Activated CD4-positive, alpha-beta T cell treated with anti-CD3 and anti-CD28 coated beads, Interleukin-2, amount 50 U/mL, for 1 hour (primary cell): ENCODE measurements around the gene CCND2.
A peak's percentile ranks its signal among the peaks of the same experiment; 100 is the strongest.

ENCODE experiments used
- DNase-seq: peaks from one replicate; pipeline ENCODE4 v3.0.0-alpha.2; 2020

Gene CCND2

DNA sequence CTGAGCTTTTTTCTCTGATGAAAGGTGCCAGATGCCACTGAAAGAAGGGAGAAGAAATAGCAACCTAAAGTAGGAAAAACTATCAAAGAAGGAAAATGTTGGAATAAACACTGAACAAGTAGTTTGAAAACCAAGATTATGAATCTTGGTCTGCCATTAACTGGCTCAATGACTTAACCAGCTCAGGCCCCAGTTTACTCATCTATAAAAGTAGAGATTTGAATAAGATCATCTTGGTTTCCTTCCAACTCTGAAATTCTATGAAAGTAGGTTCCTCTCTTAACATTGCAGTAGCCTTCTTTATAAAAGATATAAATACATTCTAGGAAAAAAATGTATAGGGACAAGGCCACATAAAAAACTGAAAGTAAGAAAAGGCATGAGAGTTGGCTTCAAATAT lies 16.1 kb upstream of the CCND2 start:
- no peak for DNase-seq

DNA sequence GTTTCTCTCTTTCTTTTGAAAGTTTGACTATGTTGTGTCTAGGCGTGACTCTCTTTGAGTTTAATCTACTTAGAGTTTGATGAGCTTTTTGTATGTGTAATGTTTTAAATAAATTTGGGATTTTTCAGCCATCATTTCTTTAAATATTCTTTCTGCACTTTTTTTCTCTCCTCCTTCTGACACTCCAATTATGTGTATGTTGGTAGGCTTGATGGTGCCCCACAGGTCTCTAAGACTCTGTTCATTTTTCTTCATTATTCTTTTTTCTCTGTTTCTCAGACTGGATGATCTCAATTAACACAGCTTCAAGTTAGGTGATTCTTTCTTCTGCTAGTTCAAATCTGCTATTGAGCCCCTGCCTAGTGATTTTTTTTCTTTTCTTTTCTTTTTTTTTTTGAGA lies 14.5 kb upstream of the CCND2 start:
- DNase-seq: no peak

DNA sequence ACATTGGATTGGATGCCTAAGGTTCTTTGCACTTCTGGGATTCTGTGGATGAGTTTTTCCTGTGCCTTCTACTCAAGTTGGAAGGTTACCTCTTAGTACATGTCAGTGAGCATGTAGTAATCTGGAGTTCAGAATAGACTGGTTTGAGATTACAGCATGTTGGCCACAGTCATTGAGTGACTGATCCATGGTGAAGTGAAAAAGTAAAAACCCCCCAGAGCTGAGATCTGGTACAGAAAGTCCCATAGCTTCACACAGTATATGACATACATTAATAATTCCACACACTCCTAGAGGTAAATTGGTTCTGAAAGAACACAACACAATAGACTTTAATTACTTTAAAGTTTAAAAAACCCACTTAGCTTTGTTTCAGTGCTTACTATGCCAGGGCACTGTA lies 11.9 kb upstream of the CCND2 start:
- DNase-seq: no peak

- no peak for DNase-seq
These were observed 8.3 kb upstream of the CCND2 start for GRCh38 chr12:4265280-4265679.

DNA sequence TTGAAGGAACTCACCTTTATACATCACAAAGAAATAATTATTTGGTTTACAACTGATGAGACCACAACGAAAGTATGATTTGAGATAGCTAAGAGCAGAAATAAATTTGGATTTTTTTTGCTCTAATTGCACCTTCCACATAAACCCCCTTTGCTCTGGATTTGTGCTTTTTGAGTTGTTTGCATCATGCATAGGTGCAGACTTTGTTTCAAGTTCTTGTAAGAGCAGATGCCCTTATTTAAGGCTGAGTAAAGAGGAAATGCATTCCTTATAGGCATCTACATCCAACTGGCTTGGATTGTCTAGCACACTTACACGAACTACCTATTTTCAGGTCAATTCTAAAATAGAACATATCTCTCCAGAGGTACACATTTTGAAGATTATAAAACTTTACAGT lies 6.6 kb upstream of the CCND2 start:
- DNase-seq: no peak

DNA sequence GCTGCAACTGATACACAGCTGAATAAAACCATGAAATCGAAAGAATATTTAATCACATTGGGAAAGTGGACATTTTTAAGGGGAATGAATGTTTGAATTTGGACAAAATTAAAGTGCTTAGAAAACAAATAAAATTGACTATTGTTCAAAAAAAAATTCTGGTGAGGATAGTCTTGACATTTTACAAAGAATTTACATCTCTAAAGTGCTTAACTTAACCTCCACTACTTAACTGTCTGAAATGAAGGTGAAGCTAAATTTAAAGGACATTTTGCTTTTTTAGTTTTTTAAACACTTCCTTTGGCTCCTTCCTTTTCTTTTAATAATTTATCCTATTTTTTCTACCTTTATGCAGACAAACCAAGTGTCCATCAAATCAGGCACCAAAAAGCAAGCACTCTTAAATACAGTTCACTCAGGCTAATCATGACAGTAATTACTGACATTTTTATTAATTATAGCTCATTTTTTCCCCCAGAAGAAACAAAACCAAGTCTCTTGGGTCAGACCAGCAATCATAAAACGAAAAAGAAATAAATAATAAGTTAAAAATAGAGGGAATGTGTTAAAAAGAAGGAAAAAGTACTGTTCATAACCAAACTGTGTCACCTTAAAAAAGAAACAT lies 5.7 kb upstream of the CCND2 start:
- no peak for DNase-seq

GRCh38 chr12:4268329-4269181 lies 5.0 kb upstream of the CCND2 start:
- DNase-seq: peak; percentile 35

DNA sequence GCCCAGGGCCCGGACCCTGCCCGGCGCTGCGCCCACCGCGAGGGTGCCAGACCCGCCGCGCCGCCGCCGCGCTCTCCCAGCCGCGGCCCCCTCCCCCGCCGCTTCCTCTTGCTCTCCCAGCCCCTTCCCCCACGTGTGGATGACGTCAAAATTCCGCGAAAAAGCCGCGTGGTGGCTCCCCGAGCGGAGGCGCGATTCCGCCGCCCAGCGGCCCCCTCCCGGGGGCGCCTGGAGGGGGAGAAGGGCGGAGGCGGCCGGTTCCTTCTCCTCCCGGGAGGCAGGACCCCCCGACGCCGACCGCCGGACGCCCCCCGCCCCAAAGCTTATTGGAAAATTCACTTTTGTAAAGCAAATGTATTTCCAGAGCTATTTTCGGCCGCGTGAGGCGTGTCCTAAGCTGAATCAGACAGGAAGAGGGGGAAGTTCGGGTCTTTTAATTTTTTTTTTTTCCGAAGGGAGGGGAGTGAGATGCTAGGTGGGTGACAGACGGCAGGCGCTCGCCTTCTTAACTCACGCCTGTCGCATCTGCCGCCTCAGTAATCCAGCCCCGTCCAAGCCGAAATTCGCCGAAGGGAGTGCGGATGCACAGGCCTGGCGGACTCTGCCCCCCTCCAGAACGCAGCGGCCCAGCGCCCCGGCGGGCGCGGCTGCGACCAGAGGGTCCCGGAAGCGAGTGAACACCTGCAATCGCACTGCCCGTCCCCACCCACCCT lies 4.1 kb upstream of the CCND2 start:
- DNase-seq: peak; percentile 91

GRCh38 chr12:4270016-4270830 lies 3.3 kb upstream of the CCND2 start:
- peak; percentile 39 for DNase-seq

DNA sequence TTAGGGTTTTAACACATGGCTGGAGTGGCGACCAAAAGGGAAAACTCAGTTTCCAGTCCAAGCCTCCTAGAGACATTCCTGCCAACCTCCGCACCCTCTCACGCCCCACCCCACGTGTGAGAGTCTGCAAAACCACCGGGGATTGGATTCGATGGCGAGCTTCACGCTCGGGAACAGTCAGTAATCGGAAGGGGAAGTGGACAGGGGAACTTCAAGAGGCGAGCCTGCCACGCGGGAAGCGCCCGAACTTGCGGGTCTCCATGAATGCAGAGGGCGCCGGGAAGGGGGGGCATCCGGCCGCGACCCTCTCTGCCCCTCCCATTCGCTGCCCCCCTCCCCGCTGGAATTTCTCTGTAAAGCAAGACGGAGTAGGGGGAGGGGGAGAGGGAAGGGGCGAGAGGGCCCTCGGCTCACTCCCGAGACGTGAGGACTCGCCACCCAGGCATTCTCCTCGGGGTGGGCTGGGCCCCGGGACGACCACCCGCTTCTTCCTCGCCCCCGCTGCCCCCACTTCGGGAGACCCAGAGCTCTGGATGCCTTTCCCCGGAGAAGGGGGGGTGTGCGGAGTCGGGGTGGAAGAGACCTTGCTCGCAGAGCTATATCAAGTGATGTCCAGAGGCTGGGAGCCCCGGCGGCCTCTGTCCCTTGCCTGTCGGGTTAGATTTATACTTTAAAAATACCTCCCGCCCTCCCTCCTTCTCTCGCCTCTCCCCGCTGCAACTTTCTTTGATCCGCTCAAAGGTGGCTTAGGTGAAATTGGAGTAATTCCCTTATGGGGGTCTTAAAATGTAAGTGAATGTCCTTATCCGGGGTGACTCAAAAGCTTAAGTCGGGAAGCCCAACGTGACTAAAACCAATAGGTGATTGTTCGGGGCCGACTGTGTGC lies 2.5 kb upstream of the CCND2 start:
- no peak for DNase-seq

- DNase-seq: peak; percentile 85
These were observed 1.7 kb upstream of the CCND2 start for GRCh38 chr12:4271717-4272423.

- peak; percentile 46 for DNase-seq
These were observed 914 bp upstream of the CCND2 start for GRCh38 chr12:4272424-4273272.

- no peak for DNase-seq
These were observed 300 bp upstream of the CCND2 start for GRCh38 chr12:4273273-4273651.

DNA sequence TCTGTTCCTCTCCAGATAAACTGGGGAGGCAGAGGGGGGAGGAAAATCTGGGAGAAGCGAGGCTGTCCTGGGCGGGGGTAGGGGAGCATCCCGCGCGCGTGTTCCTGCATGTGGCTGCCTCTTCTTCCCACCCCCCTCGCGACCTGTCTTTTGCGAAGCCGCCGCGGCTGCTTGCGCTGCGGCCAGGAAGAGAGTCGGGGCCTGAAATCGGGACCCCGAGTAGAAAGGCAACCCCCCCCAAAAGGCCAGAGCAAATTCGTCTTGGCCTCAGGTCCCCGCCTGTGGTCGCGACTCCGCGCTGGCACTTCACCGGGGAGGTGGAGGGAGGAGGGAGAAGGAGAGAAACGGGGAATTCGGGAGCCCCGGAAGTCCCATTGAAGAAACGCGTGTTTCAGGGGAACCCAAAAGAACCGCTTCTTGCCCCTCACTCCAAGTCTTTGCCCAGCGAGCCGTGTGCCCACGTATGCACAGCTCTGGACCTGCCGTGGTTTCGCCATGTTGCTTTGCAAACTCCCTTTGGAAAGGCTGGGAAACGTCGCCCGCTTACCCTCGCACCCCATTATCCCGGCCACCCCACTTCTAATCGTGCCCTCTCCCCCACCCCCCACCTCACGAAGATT lies 944 bp downstream of the CCND2 start:
- no peak for DNase-seq

GRCh38 chr12:4275016-4275869 lies 1.7 kb downstream of the CCND2 start:
- no peak for DNase-seq

DNA sequence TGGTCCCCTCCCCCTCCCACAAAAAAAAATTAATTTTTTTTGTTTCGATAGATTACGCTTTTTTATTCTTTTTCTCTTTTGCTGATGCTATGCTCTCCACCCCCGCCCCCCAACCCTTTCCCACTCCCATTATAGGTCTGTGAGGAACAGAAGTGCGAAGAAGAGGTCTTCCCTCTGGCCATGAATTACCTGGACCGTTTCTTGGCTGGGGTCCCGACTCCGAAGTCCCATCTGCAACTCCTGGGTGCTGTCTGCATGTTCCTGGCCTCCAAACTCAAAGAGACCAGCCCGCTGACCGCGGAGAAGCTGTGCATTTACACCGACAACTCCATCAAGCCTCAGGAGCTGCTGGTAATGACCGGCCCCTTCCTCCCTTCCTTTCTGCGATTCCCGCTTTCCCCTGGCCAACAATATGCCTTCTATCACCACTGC lies 2.3 kb downstream of the CCND2 start:
- DNase-seq: no peak

DNA sequence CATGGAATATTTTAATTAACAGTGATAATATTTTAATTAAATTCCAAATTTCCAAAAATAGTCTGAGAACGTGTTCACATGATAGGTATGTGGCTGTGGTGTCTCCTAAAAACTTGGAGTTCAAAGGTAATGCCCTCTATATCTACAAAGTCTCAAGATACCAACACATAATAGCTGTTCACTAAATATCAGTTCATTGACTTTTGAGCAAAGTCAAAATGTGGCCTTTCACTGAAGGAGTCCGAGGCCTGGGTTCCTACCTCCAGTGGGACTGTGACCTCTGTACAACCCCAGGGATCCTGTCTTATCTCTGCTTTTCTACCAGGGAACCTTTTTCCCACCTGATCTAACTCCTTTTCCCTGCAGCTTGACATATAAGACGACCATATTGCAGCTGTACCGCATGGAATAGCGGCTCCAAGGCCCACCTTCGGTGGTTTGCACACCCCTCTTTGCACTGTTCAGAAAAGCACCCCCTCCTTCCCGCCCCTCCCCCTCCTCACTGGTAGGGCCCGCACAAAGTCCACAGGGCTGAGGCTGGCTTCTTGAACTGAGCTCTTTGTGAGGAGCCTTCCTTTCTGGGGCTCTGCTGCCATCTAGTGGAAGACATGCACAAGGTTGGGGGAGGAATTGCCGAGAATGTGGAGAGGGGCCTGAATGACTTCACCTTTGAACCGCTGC lies 3.1 kb downstream of the CCND2 start:
- peak; percentile 84 for DNase-seq

- DNase-seq: no peak
These were observed 3.6 kb downstream of the CCND2 start for GRCh38 chr12:4277205-4277543.
